Type B pancreatic cell (in vitro differentiated cells): ENCODE data around the gene ISOC2. TPM values are rescaled to one million over a fixed set of nuclear protein-coding genes. Genes with fewer than 3 reads are reported as not detected.

Experiments used
- DNase-seq: peaks from one replicate; pipeline ENCODE4 v3.0.0; 2021; ENCODE audit warnings: mixed read lengths; ENCODE audit not compliant: unreplicated experiment; ENCODE audit errors: extremely low spot score
- H3K27ac Mint-ChIP-seq: 2 replicates; pipeline ENCODE4 v1.8.0; 2021; ENCODE audit warnings: mild to moderate bottlenecking, mixed read lengths
- H3K27me3 Mint-ChIP-seq: 2 replicates; pipeline ENCODE4 v1.8.0; 2021; ENCODE audit warnings: mixed read lengths
- H3K36me3 Mint-ChIP-seq: 2 replicates; pipeline ENCODE4 v1.8.0; 2021; ENCODE audit warnings: mixed read lengths
- H3K4me1 Mint-ChIP-seq: one replicate; pipeline ENCODE4 v1.8.0; 2021; ENCODE audit warnings: mixed read lengths; ENCODE audit not compliant: unreplicated experiment
- H3K4me3 Mint-ChIP-seq: 2 replicates; pipeline ENCODE4 v1.8.0; 2021; ENCODE audit warnings: mild to moderate bottlenecking, mixed read lengths
- H3K9me3 Mint-ChIP-seq: 2 replicates; pipeline ENCODE4 v1.8.0; 2021; ENCODE audit warnings: mixed read lengths
- total RNA-seq: library from RNA; stranded (reverse); gene quantifications from 2 replicates; pipeline ENCODE4 v1.2.1, GENCODE V29; 2021; ENCODE audit warnings: low replicate concordance
- TF ChIP-seq, protein P1 (sequence below): fragments of 200-600 bp; sonication (generic); conservative IDR thresholded peaks from 2 replicates; pipeline ENCODE4 v1.5.0; 2021; ENCODE audit warnings: antibody characterized with exemption, mild to moderate bottlenecking

Gene ISOC2
- total RNA-seq, 1 donor from 2014 or later: 47.5 TPM

DNA sequence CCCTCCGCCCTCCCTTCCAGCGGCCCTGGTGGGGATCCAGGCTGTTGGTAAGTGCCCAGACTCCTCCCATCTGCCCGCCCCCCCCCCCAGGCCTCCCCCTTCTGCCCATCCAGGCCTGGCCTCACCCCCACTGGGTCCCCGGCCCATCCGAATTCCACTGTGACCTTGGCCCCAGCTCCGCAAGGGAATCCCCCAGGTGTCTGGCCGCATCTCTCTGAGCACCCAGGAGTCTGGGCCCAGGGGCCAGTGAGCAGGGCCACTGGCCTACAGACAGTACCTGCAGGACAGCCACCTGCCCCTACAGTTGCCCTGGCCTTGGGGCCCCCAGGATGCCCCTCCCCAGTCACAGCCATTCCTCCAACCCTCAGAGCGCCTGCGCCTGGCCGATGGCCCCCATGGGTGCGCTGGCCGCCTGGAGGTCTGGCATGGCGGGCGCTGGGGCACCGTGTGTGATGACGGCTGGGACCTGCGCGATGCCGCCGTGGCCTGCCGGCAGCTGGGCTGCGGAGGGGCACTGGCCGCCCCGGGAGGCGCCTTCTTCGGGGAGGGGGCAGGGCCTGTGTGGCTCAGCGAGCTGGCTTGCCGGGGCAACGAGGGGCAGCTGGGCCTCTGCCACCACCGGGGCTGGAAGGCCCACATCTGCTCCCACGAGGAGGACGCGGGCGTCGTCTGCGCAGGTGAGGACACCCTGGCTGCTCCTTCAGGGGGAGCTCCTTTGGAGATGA is 27.7 kb upstream of the ISOC2 start:
- Mint-ChIP-seq H3K4me1 (peaks cover 17% of the 10 kb centered on the region), H3K27me3 (peaks cover 3% of the 10 kb centered on the region), H3K4me3 (no peak overlapping the region), H3K36me3 (no peaks in the 10 kb centered on the region), H3K9me3 (no peaks in the 10 kb centered on the region), H3K27ac (no peak overlapping the region)
- TF ChIP-seq, protein P1, sequence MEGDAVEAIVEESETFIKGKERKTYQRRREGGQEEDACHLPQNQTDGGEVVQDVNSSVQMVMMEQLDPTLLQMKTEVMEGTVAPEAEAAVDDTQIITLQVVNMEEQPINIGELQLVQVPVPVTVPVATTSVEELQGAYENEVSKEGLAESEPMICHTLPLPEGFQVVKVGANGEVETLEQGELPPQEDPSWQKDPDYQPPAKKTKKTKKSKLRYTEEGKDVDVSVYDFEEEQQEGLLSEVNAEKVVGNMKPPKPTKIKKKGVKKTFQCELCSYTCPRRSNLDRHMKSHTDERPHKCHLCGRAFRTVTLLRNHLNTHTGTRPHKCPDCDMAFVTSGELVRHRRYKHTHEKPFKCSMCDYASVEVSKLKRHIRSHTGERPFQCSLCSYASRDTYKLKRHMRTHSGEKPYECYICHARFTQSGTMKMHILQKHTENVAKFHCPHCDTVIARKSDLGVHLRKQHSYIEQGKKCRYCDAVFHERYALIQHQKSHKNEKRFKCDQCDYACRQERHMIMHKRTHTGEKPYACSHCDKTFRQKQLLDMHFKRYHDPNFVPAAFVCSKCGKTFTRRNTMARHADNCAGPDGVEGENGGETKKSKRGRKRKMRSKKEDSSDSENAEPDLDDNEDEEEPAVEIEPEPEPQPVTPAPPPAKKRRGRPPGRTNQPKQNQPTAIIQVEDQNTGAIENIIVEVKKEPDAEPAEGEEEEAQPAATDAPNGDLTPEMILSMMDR: no peak
- DNase-seq: no peak

DNA sequence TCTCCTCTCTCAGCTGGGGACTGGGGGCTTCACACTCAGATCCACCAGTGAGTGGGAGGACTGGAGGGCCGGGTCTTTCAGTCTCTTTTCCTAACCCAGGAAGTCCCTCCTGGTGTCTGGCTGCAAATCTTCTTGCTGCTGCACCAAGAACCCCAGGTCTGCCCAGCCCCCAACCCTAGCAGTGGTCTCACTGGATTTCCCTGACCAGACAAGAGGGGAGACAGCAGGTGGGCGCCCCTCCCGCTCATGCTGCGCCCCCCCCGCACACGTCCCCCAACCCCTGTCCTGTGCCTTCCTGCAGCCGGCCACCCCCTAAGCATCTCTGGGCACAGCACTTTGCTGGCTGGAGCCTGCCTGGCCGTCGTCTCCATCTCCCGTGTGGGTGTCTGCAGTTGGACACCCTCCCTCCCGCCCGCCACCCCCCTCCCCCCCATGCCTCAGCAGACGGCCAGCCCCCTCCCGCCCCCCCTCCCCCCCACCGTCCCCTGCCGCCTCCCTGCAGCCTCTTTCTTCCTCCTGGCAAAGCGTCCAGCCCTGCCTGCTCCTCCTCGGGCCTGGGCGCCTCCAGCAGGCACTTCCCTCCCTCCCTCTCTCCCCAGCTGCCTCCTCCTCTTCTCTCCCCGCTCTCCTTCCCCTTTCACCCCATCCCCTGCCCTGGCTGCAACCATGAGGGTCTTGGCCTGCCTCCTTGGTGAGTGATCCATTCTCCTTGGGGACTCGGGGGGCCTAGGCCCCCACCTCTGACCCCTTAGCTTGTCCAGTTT is 26.7 kb upstream of the ISOC2 start, which contains the start of gene SSC5D:
SSC5D (plus strand) TSS at position 513 of the 764 bp plus-strand sequence; CDS start at position 667, 154 bp downstream.
- H3K9me3 Mint-ChIP-seq: no peaks in the 10 kb centered on the region
- H3K27ac Mint-ChIP-seq: peak within 1 kb of the TSS; percentile 90
- H3K4me3 Mint-ChIP-seq: peak within 1 kb of the TSS; percentile 83
- no peak for DNase-seq
- H3K4me1 Mint-ChIP-seq: peaks cover 17% of the 10 kb centered on the region
- TF ChIP-seq, protein P1: no peak
- H3K27me3 Mint-ChIP-seq: peaks cover 3% of the 10 kb centered on the region
- H3K36me3 Mint-ChIP-seq: no peaks in the 10 kb centered on the region

DNA sequence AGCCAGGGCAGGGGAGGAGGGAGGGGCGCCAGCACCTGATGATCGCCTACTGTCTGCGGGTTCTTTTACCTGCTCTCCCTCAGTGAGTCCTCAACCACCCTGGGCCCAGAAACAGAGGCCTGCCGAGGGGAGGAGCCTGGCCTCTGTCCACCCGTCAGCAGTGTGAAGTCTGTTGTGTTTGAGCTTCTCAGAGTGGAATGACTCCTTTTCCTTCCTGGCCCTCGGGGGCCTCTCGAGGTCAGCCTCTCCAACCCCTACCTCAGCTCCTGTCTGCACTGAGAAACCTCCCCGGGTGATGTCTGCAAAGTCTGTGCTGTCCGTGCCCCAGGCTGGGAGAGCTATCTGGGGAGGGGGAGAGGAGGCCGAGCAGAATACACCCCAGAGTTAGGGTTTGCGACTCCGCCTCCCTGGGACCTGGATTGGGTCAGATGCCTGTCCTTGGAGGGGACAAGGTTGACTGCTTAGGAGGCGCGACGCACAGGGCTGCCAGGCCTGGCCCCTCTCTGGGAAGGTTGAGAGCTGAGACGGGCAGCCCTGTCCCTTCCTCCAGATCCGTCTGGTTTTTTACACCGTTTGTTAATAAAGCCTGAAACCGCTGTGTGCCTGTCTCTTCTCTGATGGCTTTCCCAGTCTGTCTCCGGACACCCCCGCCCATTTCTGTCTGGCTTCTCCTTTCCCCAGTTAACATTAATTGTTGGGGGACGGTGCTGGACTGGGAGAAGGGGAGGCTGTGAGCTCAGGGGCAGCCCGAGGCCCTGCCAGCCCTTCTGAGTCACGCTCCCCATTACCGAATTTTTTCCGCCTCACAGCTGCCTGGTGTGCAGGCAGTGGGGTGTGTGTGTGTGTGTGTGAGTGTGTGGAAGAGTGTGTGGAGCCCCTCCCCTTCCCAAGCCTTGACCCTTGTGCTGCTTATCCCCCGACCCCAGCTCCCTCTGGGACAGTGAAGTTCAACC is 25.8 kb upstream of the ISOC2 start:
- TF ChIP-seq, protein P1: no peak
- no peaks in the 10 kb centered on the region for H3K9me3 Mint-ChIP-seq

DNA sequence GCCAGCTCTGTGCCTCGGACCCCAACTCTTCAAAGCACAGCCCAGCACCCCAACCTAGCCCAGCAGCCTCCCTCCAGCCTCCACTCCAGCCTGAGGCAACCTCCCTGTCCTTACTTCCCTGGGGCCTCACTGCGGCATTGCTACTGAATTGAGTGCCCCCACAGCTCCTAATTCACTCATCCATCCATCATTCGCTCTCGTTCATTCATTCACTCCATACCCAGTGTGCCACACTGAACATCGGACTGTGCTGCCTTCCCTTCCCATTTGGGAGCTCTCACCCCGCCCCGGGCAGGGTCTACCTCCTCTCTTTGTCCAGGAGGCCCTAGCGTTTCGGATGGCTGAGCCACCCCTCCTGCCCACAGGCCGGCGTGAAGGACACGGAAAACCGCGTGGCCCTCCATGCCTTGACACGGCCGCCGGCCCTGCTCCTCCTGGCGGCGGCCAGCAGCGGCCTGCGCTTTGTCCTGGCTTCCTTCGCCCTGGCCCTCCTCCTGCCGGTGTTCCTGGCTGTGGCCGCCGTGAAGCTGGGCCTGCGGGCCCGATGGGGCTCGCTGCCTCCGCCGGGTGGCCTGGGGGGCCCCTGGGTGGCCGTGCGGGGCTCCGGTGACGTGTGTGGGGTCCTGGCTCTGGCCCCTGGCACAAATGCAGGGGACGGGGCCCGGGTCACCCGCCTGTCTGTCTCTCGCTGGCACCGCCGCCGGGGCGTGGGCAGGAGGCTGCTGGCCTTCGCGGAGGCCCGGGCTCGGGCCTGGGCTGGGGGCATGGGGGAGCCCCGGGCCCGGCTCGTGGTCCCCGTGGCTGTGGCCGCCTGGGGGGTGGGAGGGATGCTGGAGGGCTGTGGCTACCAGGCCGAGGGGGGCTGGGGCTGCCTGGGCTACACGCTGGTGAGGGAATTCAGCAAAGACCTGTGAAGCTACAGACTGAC is 24.9 kb upstream of the ISOC2 start:
- Mint-ChIP-seq H3K4me1 (peaks cover 14% of the 10 kb centered on the region), H3K4me3 (peak overlapping the region; percentile 86), H3K27ac (peak overlapping the region; percentile 90), H3K9me3 (no peaks in the 10 kb centered on the region), H3K36me3 (no peaks in the 10 kb centered on the region), H3K27me3 (no peaks in the 10 kb centered on the region)
- TF ChIP-seq, protein P1: no peak
- no peak for DNase-seq

More for the DNA sequence above, 25.8 kb upstream of the ISOC2 start:
- peak overlapping the region; percentile 90 for H3K27ac Mint-ChIP-seq
- peaks cover 3% of the 10 kb centered on the region for H3K27me3 Mint-ChIP-seq
- DNase-seq: no peak
- peak overlapping the region; percentile 83 for H3K4me3 Mint-ChIP-seq
- no peaks in the 10 kb centered on the region for H3K36me3 Mint-ChIP-seq
- H3K4me1 Mint-ChIP-seq: peaks cover 16% of the 10 kb centered on the region
